ENCODE results near the gene ICA1L. TPM values are rescaled to one million over a fixed set of nuclear protein-coding genes. Genes with fewer than 3 reads are reported as not detected.

ICA1L gene
- total and polyA plus RNA-seq, 2 of the 8 experiments (the other 6 are each of a cell fraction or from before 2014, with no cell fraction given) = 1.1 to 3.4 TPM

DNA sequence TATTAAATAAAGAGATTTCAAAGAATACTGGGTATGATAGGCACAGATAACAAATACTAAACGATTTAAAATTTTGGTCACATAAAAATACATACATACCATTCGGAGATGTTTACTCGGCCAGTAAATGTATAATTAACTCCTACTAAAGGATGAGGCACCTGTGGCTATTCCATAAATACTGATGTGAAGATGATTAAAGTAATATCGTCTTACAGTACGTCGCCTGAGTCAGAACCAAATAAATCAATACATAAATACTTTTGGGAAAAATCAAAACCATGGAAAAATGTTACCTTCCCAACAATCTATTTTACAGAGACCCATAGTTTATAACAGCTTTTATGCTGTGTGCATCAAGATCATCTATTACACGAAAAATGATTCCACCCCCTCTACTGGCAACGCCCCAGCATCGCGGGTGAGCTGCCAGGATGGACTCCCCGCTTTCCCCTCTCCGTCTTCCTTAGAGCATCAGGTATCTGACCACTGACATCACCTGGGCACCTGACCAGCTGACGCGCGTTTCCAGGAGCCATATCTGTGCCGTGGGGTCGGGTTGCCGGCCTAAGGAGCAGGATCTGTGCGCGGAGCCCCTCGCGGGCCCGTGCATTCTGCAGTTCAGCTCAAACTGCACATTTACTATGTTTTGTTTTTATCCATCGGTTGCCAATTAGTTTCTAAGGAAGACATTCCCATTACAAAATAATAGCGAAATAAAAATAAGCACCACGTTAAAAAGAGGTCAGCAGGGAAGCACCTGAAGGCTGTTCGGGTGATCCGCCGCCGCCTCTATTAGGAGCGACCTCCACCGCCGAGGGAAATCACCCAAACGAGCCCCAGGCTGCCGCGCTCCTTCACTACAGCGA is 901 bp downstream of the ICA1L start (continued):
- TF ChIP-seq, protein P1, sequence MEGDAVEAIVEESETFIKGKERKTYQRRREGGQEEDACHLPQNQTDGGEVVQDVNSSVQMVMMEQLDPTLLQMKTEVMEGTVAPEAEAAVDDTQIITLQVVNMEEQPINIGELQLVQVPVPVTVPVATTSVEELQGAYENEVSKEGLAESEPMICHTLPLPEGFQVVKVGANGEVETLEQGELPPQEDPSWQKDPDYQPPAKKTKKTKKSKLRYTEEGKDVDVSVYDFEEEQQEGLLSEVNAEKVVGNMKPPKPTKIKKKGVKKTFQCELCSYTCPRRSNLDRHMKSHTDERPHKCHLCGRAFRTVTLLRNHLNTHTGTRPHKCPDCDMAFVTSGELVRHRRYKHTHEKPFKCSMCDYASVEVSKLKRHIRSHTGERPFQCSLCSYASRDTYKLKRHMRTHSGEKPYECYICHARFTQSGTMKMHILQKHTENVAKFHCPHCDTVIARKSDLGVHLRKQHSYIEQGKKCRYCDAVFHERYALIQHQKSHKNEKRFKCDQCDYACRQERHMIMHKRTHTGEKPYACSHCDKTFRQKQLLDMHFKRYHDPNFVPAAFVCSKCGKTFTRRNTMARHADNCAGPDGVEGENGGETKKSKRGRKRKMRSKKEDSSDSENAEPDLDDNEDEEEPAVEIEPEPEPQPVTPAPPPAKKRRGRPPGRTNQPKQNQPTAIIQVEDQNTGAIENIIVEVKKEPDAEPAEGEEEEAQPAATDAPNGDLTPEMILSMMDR (IDR thresholded peaks at IDR 0.05; ENCODE audit: control extremely low read depth in 1 of 3, insufficient read depth in 1 of 3, low read depth in 1 of 3, low read length in 3 of 3) = peak; percentile 38 to 77 (median 65); a peak in 3 of 4 replicates
- no peak for TF ChIP-seq HDAC6 (IDR thresholded peaks at IDR 0.05; ENCODE audit: low read depth, low read length)
- TF ChIP-seq, protein P2, sequence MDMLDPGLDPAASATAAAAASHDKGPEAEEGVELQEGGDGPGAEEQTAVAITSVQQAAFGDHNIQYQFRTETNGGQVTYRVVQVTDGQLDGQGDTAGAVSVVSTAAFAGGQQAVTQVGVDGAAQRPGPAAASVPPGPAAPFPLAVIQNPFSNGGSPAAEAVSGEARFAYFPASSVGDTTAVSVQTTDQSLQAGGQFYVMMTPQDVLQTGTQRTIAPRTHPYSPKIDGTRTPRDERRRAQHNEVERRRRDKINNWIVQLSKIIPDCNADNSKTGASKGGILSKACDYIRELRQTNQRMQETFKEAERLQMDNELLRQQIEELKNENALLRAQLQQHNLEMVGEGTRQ (IDR thresholded peaks at IDR 0.05; ENCODE audit: low read length) = peak; percentile 86
- peak; percentile 50 to 53; a peak in 3 of 4 replicates for TF ChIP-seq RAD21 (IDR thresholded peaks at IDR 0.05 in 1 of 2, conservative IDR thresholded peaks at IDR 0.05 in 1 of 2; ENCODE audit: low read depth in 2 of 2, low read length in 2 of 2)
- TF ChIP-seq CTBP2 (IDR thresholded peaks at IDR 0.05; ENCODE audit: borderline replicate concordance, insufficient read depth, insufficient read length, low read length) = no peak
- no peak for TF ChIP-seq PHF8 (conservative IDR thresholded peaks at IDR 0.05; ENCODE audit: low read depth, low read length)
- TF ChIP-seq CREB1 (IDR thresholded peaks at IDR 0.05) = peak; percentile 77
- peak; percentile 71 for TF ChIP-seq YY1 (IDR thresholded peaks at IDR 0.05; ENCODE audit: low read depth, low read length)
- TF ChIP-seq SUZ12 (IDR thresholded peaks at IDR 0.05; ENCODE audit: low read length) = no peak
- TF ChIP-seq, protein P3, sequence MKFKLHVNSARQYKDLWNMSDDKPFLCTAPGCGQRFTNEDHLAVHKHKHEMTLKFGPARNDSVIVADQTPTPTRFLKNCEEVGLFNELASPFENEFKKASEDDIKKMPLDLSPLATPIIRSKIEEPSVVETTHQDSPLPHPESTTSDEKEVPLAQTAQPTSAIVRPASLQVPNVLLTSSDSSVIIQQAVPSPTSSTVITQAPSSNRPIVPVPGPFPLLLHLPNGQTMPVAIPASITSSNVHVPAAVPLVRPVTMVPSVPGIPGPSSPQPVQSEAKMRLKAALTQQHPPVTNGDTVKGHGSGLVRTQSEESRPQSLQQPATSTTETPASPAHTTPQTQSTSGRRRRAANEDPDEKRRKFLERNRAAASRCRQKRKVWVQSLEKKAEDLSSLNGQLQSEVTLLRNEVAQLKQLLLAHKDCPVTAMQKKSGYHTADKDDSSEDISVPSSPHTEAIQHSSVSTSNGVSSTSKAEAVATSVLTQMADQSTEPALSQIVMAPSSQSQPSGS (IDR thresholded peaks at IDR 0.05; ENCODE audit: low read length) = 0 out of 2 replicates have a peak, but pooled peaks have one; percentile 69
- peak; percentile 74 to 75 for TF ChIP-seq POLR2A (IDR thresholded peaks at IDR 0.05; ENCODE audit: control extremely low read depth in 1 of 2, low read depth in 2 of 2, low read length in 2 of 2)
- peak; percentile 87 for TF ChIP-seq POLR2AphosphoS5 (IDR thresholded peaks at IDR 0.05; ENCODE audit: low read depth, low read length)
- peak; percentile 71 for TF ChIP-seq SAP30 (IDR thresholded peaks at IDR 0.05; ENCODE audit: insufficient read depth, insufficient replicate concordance, low read length)
- TF ChIP-seq TAF1 (IDR thresholded peaks at IDR 0.05; ENCODE audit: low read depth, low read length) = peak; percentile 69
- TF ChIP-seq TBP (IDR thresholded peaks at IDR 0.05; ENCODE audit: low read depth, low read length) = peak; percentile 65; the same call in 1 of the 2 replicates
- TF ChIP-seq, protein P4, sequence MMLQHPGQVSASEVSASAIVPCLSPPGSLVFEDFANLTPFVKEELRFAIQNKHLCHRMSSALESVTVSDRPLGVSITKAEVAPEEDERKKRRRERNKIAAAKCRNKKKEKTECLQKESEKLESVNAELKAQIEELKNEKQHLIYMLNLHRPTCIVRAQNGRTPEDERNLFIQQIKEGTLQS (IDR thresholded peaks at IDR 0.05; ENCODE audit: insufficient read depth, low read depth, low read length) = peak; percentile 63; the same call in 1 of the 2 replicates
